ENCODE results near the gene CCDC177. TPM values are rescaled to one million over a fixed set of nuclear protein-coding genes. Genes with fewer than 3 reads are reported as not detected.
A peak's percentile ranks its signal among the peaks of the same experiment; 100 is the strongest.

Gene CCDC177
- total and polyA plus RNA-seq, 2 of the 8 experiments (the other 6 are each of a cell fraction or from before 2014, with no cell fraction given) = 0.62 to 2.8 TPM

DNA sequence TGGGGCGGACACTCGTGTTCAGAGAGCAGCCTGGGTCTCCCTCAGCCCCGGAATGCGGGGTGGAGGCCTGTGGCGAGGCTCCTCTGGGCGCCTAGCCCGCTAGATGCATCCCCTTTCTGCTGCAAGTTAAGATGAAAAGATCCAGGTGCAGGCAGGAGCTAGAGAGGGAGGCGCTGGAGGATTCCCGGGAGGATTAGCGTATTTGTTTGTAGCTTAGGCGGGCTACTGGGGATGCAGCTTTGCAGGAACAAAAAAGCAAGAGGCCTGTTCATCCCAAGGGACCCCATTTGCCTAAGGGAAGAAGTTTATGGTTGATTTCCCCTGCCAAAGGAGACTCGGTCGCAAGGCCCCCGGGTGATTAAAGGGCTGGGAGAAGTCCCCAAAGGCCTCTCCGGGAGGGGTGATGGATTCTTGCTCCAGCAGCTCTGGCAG lies 824 bp downstream of the CCDC177 start:
- no peak overlapping the region for H2BK5ac ChIP-seq (ENCODE audit: low read depth, low read length)
- ChIA-PET POLR2A (ENCODE audit: partially characterized antibody) (interaction anchor here (0.7 to 2.7 kb wide), 3 partner anchors 18 to 111 kb away, joined by 3 to 8 read pairs (median 3); no protein-coding TSS in a partner anchor), CTCF (ENCODE audit: partially characterized antibody) (interaction anchor here (0.6 to 6.5 kb wide), 37 partner anchors 10 to 307 kb away, joined by 3 to 96 read pairs (median 6); partner anchors contain the start of genes PLEKHD1 and SRSF5)
- H4K20me1 ChIP-seq (replicated peaks in 1 of 2; ENCODE audit: control insufficient read depth in 1 of 2, insufficient read depth in 2 of 2, low read length in 2 of 2) = no peaks in the 10 kb centered on the region
- 0 out of 2 replicates have a peak overlapping the region, but pooled peaks have one; percentile 22 for H3K27ac ChIP-seq (ENCODE audit: low read depth, low read length)
- peaks cover 24 to 48% (median 40%) of the 10 kb centered on the region in 4 experiments for H3K27me3 ChIP-seq (replicated peaks in 1 of 4; ENCODE audit: control insufficient read depth in 3 of 4, extremely low read depth in 1 of 4, insufficient read depth in 3 of 4, low read length in 3 of 4)
- no peak overlapping the region for H3K4ac ChIP-seq (replicated peaks; ENCODE audit: insufficient read length, low read depth, low read length)
- DNase-seq (ENCODE audit: low read depth in 1 of 2, low spot score in 2 of 2) = peak in 1 of 2 experiments; percentile 60
- TF ChIP-seq YY1 (IDR thresholded peaks at IDR 0.05; ENCODE audit: low read depth, low read length) (no peak), EZH2 (IDR thresholded peaks at IDR 0.05; ENCODE audit: low read depth, low read length, severe bottlenecking) (peak; percentile 19), SIRT6 (IDR thresholded peaks at IDR 0.05; ENCODE audit: low read length) (no peak), TCF12 (IDR thresholded peaks at IDR 0.05; ENCODE audit: low read depth, low read length) (0 out of 2 replicates have a peak, but pooled peaks have one; percentile 61), TEAD4 (IDR thresholded peaks at IDR 0.05; ENCODE audit: low read depth, low read length) (peak; percentile 66; the same call in 1 of the 2 replicates), HDAC6 (IDR thresholded peaks at IDR 0.05; ENCODE audit: low read depth, low read length) (no peak), SUZ12 (IDR thresholded peaks at IDR 0.05; ENCODE audit: low read length) (no peak), TAF1 (IDR thresholded peaks at IDR 0.05; ENCODE audit: low read depth, low read length) (0 out of 2 replicates have a peak, but pooled peaks have one; percentile 34)
- TF ChIP-seq, protein P1, sequence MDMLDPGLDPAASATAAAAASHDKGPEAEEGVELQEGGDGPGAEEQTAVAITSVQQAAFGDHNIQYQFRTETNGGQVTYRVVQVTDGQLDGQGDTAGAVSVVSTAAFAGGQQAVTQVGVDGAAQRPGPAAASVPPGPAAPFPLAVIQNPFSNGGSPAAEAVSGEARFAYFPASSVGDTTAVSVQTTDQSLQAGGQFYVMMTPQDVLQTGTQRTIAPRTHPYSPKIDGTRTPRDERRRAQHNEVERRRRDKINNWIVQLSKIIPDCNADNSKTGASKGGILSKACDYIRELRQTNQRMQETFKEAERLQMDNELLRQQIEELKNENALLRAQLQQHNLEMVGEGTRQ (IDR thresholded peaks at IDR 0.05; ENCODE audit: low read length) = no peak
- H4K5ac ChIP-seq (ENCODE audit: insufficient read length, low read depth, low read length) = no peak overlapping the region
- H3K9ac ChIP-seq (replicated peaks in 1 of 4; ENCODE audit: extremely low read depth in 1 of 4, low read depth in 3 of 4, low read length in 3 of 4) = peak overlapping the region in 1 of 4 experiments; percentile 60; a peak in 2 of 7 replicates
- peaks cover 0 to 9% (median 7%) of the 10 kb centered on the region in 4 experiments; a peak in 4 of 7 replicates for H3K4me1 ChIP-seq (replicated peaks in 1 of 4; ENCODE audit: control insufficient read depth in 3 of 4, insufficient read depth in 4 of 4, low read length in 3 of 4)
- no peak overlapping the region for H2BK12ac ChIP-seq (ENCODE audit: low read depth, low read length)
- H3K23ac ChIP-seq (ENCODE audit: insufficient read length) = no peak overlapping the region
- peak overlapping the region; percentile 54 to 93 for H3K4me2 ChIP-seq (ENCODE audit: insufficient read depth in 1 of 2, low read depth in 2 of 2, low read length in 2 of 2)
- H3K18ac ChIP-seq (ENCODE audit: extremely low read depth, low read length) = peak overlapping the region; percentile 4; the same call in 1 of the 2 replicates
- no peak overlapping the region for H2BK15ac ChIP-seq (ENCODE audit: low read length)
- H3K79me1 ChIP-seq (ENCODE audit: low read depth, low read length) = no peaks in the 10 kb centered on the region
- WGBS, 2 experiments (ENCODE audit: extremely low coverage in 1 of 2, insufficient coverage in 1 of 2, insufficient read length in 1 of 2, insufficient replicate concordance in 2 of 2, low coverage in 1 of 2, low lambda C conversion rate in 2 of 2, missing lambda C conversion rate in 1 of 2) = 12% methylated on average over 15 of the region's 15 CpGs; no CpG with 5 or more reads in 1 of the 2 experiments
- peak overlapping the region; percentile 51 to 68 (median 62); a peak in 7 of 8 replicates for H3K4me3 ChIP-seq (ENCODE audit: extremely low read depth in 1 of 4, insufficient read depth in 2 of 4, low read depth in 3 of 4, low read length in 4 of 4)
- no peak overlapping the region for H4K8ac ChIP-seq (ENCODE audit: extremely low read depth, insufficient read depth, low read length)
- H4K91ac ChIP-seq (replicated peaks; ENCODE audit: insufficient read length, low read length) = no peak overlapping the region
- H2AK5ac ChIP-seq (ENCODE audit: low read depth, low read length) = no peak overlapping the region
- no peak overlapping the region for H3K14ac ChIP-seq (ENCODE audit: insufficient read length)
- no peak overlapping the region for H2BK120ac ChIP-seq (replicated peaks; ENCODE audit: low read depth, low read length)
- H3K9me3 ChIP-seq (ENCODE audit: insufficient read depth in 2 of 2, low read depth in 1 of 2, low read length in 1 of 2) = peaks cover 0 to 23% of the 10 kb centered on the region in 2 experiments; a peak in 2 of 4 replicates
- no peak overlapping the region for H2BK20ac ChIP-seq (ENCODE audit: low read length)
- no peaks in the 10 kb centered on the region for H3K79me2 ChIP-seq (ENCODE audit: control insufficient read depth in 1 of 2, insufficient read depth in 2 of 2, low read length in 2 of 2)
- no peak overlapping the region for H3K56ac ChIP-seq (replicated peaks; ENCODE audit: insufficient read length, low read depth, low read length)
- H3K23me2 ChIP-seq (ENCODE audit: low read depth, low read length) = peaks cover 10% of the 10 kb centered on the region; the same call in 1 of the 2 replicates
- H3K36me3 ChIP-seq (ENCODE audit: control insufficient read depth in 2 of 4, insufficient read depth in 4 of 4, low read length in 3 of 4) = peaks cover 0 to 26% (median 4%) of the 10 kb centered on the region in 4 experiments; a peak in 3 of 8 replicates
- H2AFZ ChIP-seq (ENCODE audit: low read length) = peak overlapping the region; percentile 60; the same call in 1 of the 2 replicates
- no peak for FAIRE-seq
